ENCODE results near the gene CPNE7.

- peak; percentile 50 to 64 for TF ChIP-seq CTCF (conservative IDR thresholded peaks at IDR 0.05 in 1 of 2, IDR thresholded peaks at IDR 0.05 in 1 of 2; ENCODE audit: extremely low read depth in 1 of 2, insufficient read depth in 1 of 2, low read depth in 1 of 2, low read length in 2 of 2)
- TF ChIP-seq EZH2 (IDR thresholded peaks at IDR 0.05; ENCODE audit: borderline replicate concordance, low read length): no peak
Measured at GRCh38 chr16:89599451-89599858, 23.9 kb downstream of the CPNE7 start.

Measured in mammary epithelial cell (primary cell).